ENCODE data around the gene PNPLA1.

Gene PNPLA1

DNA sequence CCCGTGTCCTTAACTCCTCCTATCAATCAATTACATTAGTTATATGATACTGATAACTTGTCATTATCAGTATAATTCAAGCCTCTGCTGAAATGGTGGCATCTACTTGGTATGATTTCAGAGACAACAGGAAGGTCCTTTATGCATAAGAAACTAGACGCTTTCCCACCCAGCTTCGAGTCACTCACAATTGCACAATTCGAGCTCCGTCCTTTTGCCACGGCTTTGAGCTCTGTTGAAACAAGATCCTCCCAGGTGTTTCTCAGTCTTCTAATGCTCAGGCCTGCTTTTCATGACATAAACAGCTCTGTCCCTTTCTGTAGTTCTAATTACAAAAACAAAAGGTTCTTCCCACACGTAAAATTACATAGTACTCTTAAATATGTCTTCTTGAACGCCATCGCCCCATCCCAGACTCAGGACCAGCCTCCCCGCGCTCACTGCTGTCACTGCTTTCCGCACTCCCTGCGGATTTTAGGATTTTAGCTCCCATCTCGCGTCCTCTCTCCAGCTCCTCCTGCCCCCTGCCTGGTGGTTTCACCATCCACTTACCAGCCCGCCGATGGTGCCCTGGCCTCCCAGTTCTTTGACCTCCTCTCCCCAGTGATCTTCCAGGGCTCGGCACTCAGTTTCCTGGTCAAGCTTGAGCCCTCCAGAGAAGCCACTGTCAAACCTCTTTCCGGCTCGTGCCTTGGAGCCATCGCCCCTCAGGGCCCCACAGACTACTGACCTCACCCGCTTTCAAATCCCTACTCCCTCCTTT is 23.2 kb upstream of the PNPLA1 start:
- CTCF ChIA-PET = no interaction called here
- no peak for DNase-seq (ENCODE audit: extremely low spot score)
- TF ChIP-seq ELF4 (IDR thresholded peaks at IDR 0.05) = no peak
- TF ChIP-seq NFRKB (IDR thresholded peaks at IDR 0.05) = no peak
- TF ChIP-seq CTBP1 (IDR thresholded peaks at IDR 0.05; ENCODE audit: borderline replicate concordance) = no peak
- TF ChIP-seq TARDBP (IDR thresholded peaks at IDR 0.05) = no peak
- no peak for TF ChIP-seq FOXA1 (IDR thresholded peaks at IDR 0.05)
- no peak for TF ChIP-seq FOXK2 (IDR thresholded peaks at IDR 0.05)
- TF ChIP-seq SP1 (IDR thresholded peaks at IDR 0.05) = no peak
- no peak for TF ChIP-seq ARNT (IDR thresholded peaks at IDR 0.05)
- TF ChIP-seq L3MBTL2 (conservative IDR thresholded peaks at IDR 0.05) = no peak
- no peak for TF ChIP-seq FOXM1 (IDR thresholded peaks at IDR 0.05; ENCODE audit: borderline replicate concordance)
- no peak for TF ChIP-seq LEF1 (IDR thresholded peaks at IDR 0.05; ENCODE audit: borderline replicate concordance)
- no peak for TF ChIP-seq ZNF384 (IDR thresholded peaks at IDR 0.05)
- no peak for TF ChIP-seq BHLHE40 (IDR thresholded peaks at IDR 0.05; ENCODE audit: borderline replicate concordance)
- TF ChIP-seq, protein P1, sequence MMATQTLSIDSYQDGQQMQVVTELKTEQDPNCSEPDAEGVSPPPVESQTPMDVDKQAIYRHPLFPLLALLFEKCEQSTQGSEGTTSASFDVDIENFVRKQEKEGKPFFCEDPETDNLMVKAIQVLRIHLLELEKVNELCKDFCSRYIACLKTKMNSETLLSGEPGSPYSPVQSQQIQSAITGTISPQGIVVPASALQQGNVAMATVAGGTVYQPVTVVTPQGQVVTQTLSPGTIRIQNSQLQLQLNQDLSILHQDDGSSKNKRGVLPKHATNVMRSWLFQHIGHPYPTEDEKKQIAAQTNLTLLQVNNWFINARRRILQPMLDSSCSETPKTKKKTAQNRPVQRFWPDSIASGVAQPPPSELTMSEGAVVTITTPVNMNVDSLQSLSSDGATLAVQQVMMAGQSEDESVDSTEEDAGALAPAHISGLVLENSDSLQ (IDR thresholded peaks at IDR 0.05) = no peak
- POLR2A ChIA-PET = no interaction called here

DNA sequence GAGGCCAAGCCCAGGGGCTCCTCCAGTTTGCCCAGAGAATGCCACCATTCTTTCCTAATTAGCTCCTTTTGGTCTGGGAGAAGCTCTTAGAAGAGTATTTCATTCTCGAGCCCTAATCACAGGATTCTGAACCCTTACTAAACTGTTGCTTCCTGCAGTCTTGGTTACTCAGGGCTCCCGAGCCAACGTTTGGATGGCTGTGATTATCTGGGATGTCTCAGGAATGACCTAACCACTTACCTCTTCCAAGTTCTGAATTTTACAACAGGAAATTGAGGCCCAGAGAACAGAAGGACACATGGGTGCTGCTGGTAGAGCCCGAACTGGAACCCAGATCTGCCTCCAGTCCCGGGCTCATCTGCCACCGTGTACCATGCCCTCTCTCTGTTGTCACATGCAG is 22.2 kb upstream of the PNPLA1 start:
- DNase-seq (ENCODE audit: extremely low spot score) = no peak
- ChIA-PET CTCF (no interaction called here), POLR2A (no interaction called here)
- TF ChIP-seq TARDBP (IDR thresholded peaks at IDR 0.05) (no peak), NFRKB (IDR thresholded peaks at IDR 0.05) (no peak), ZNF384 (IDR thresholded peaks at IDR 0.05) (no peak), SUZ12 (IDR thresholded peaks at IDR 0.05) (no peak), FOXA1 (IDR thresholded peaks at IDR 0.05) (no peak), BHLHE40 (IDR thresholded peaks at IDR 0.05; ENCODE audit: borderline replicate concordance) (no peak), CTBP1 (IDR thresholded peaks at IDR 0.05; ENCODE audit: borderline replicate concordance) (no peak)

DNA sequence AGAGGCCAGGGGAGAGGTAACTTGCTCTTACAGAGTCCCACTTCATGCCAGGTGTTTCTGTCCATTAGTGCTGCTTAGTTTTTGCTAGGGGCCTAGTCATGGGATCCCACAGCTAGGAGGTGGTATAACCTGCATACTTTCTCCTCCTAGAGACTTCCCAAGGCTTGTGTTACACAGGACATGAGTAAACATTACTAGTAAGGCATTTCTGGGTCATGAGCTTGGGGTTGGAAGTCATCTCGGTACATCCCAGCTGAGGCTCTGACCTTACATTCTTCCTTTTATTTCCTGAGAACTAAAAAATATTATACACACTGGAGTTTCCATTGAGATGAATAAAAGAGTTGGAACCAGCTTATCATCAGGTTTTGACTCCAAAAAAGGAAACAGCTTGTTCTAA is 20.9 kb upstream of the PNPLA1 start:
- no peak for DNase-seq (ENCODE audit: extremely low spot score)
- TF ChIP-seq, protein P1 (IDR thresholded peaks at IDR 0.05) = no peak
- TF ChIP-seq ARNT (IDR thresholded peaks at IDR 0.05) (no peak), NFRKB (IDR thresholded peaks at IDR 0.05) (no peak), FOXK2 (IDR thresholded peaks at IDR 0.05) (no peak), FOXA1 (IDR thresholded peaks at IDR 0.05) (no peak), SUZ12 (IDR thresholded peaks at IDR 0.05) (no peak), HDGF (IDR thresholded peaks at IDR 0.05; ENCODE audit: borderline replicate concordance) (no peak), ZNF384 (IDR thresholded peaks at IDR 0.05) (no peak), LEF1 (IDR thresholded peaks at IDR 0.05; ENCODE audit: borderline replicate concordance) (no peak), L3MBTL2 (conservative IDR thresholded peaks at IDR 0.05) (no peak), ELF4 (IDR thresholded peaks at IDR 0.05) (no peak), FOXM1 (IDR thresholded peaks at IDR 0.05; ENCODE audit: borderline replicate concordance) (no peak), BHLHE40 (IDR thresholded peaks at IDR 0.05; ENCODE audit: borderline replicate concordance) (no peak), TARDBP (IDR thresholded peaks at IDR 0.05) (no peak), CTBP1 (IDR thresholded peaks at IDR 0.05; ENCODE audit: borderline replicate concordance) (no peak)
- ChIA-PET POLR2A (no interaction called here), CTCF (interaction anchor here (0.6 kb wide), 1 partner anchor 93 kb away, joined by 9 read pairs; no protein-coding TSS in a partner anchor)

DNA sequence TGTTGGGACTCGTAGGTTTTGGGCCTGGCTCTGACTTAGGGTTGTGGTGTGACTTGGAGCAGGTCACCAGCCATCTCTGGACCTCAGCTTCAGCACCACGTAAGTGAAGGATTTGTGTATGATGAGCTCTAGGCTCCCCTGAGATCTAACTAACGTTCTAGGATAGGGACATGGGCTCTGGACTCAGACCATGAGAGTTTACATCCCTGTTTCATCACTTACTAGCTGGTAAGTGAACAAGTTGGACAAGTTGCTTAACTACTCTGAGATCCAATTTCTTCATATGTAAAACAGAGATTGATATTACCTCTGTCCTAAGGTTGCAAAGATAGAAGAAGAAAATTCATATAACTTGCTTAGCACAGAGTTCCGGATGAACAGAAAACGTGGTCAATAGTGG is 20.3 kb upstream of the PNPLA1 start:
- ChIA-PET CTCF (interaction anchor here (0.6 kb wide), 1 partner anchor 92 kb away, joined by 9 read pairs; no protein-coding TSS in a partner anchor), POLR2A (no interaction called here)
- DNase-seq (ENCODE audit: extremely low spot score) = no peak
- no peak for TF ChIP-seq L3MBTL2 (conservative IDR thresholded peaks at IDR 0.05)
- TF ChIP-seq CTBP1 (IDR thresholded peaks at IDR 0.05; ENCODE audit: borderline replicate concordance) = no peak
- no peak for TF ChIP-seq LEF1 (IDR thresholded peaks at IDR 0.05; ENCODE audit: borderline replicate concordance)
- no peak for TF ChIP-seq FOXK2 (IDR thresholded peaks at IDR 0.05)
- no peak for TF ChIP-seq NFRKB (IDR thresholded peaks at IDR 0.05)
- TF ChIP-seq SP1 (IDR thresholded peaks at IDR 0.05) = no peak
- TF ChIP-seq ELF4 (IDR thresholded peaks at IDR 0.05) = no peak
- no peak for TF ChIP-seq HDGF (IDR thresholded peaks at IDR 0.05; ENCODE audit: borderline replicate concordance)
- TF ChIP-seq, protein P1 (IDR thresholded peaks at IDR 0.05) = no peak
- no peak for TF ChIP-seq ZNF384 (IDR thresholded peaks at IDR 0.05)
- no peak for TF ChIP-seq ARNT (IDR thresholded peaks at IDR 0.05)
- TF ChIP-seq BHLHE40 (IDR thresholded peaks at IDR 0.05; ENCODE audit: borderline replicate concordance) = no peak
- TF ChIP-seq FOXM1 (IDR thresholded peaks at IDR 0.05; ENCODE audit: borderline replicate concordance) = no peak
- no peak for TF ChIP-seq SUZ12 (IDR thresholded peaks at IDR 0.05)
- no peak for TF ChIP-seq FOXA1 (IDR thresholded peaks at IDR 0.05)

DNA sequence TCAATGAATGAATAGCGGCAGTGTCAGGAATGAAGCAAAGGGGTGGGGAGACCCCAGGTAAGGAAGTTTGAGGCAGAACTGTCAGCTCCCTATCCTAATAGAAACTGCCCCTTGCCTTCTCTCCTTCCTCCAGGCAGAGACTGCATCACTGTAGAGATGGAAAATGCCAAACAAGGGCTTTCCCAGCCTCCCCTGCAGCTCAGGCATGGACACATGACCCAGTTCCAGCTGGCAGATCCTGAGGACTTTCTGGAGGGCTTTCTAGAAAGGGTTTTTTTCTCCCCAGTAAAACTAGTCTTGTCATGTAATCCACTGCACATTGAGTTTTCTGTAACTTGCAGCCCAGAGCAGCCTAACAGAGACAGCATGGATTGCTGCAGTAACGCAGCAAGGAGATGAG is 17.9 kb upstream of the PNPLA1 start:
- POLR2A ChIA-PET = no interaction called here
- TF ChIP-seq L3MBTL2 (conservative IDR thresholded peaks at IDR 0.05) (no peak), BHLHE40 (IDR thresholded peaks at IDR 0.05; ENCODE audit: borderline replicate concordance) (no peak), ARNT (IDR thresholded peaks at IDR 0.05) (no peak), FOXK2 (IDR thresholded peaks at IDR 0.05) (no peak), NFRKB (IDR thresholded peaks at IDR 0.05) (no peak), LEF1 (IDR thresholded peaks at IDR 0.05; ENCODE audit: borderline replicate concordance) (no peak)
- TF ChIP-seq, protein P1 (IDR thresholded peaks at IDR 0.05) = no peak
- CTCF ChIA-PET = interaction anchor here (1.1 kb wide), 1 partner anchor 29 kb away, joined by 3 read pairs; no protein-coding TSS in a partner anchor
- no peak for DNase-seq (ENCODE audit: extremely low spot score)
